Neural progenitor cell (in vitro differentiated cells): ENCODE results near the gene SHROOM3.

Experiments used
- CTCF ChIP-seq: fragments of 200-600 bp; sonication (generic); IDR thresholded peaks from 2 replicates; pipeline ENCODE4 v1.5.1; 2017; ENCODE audit warnings: antibody characterized with exemption, mild to moderate bottlenecking
- EZH2 ChIP-seq: fragments of 200-600 bp; sonication (generic); IDR thresholded peaks from 2 replicates; pipeline ENCODE4 v1.6.1; 2017; ENCODE audit warnings: antibody characterized with exemption, mild to moderate bottlenecking, moderate library complexity

GRCh38 chr4:76385974-76386373 lies 49.1 kb upstream of the SHROOM3 start:
- TF ChIP-seq CTCF (no peak), EZH2 (no peak)
